NCI-H2107 (cell line): ENCODE results near the gene NAA25.
"Not testable (repeated sequence)": the region's sequence is repeated elsewhere in the genome, so short reads cannot be mapped to it uniquely, and the experiment has no call there.

Source experiments
- DNase-seq: peaks from one replicate; lab custom pipeline; 2025; lab: John Stamatoyannopoulos, UW

NAA25 gene

GRCh38 chr12:112116232-112117060 is 7.9 kb upstream of the NAA25 start:
- DNase-seq: peak; percentile 77

GRCh38 chr12:112115259-112116045 is 6.9 kb upstream of the NAA25 start:
- no peak for DNase-seq

- no peak for DNase-seq
Measured at GRCh38 chr12:112112409-112113133, 4.0 kb upstream of the NAA25 start.

- DNase-seq: no peak
Measured at GRCh38 chr12:112111931-112112330, 3.3 kb upstream of the NAA25 start.

GRCh38 chr12:112110787-112111662 is 2.4 kb upstream of the NAA25 start:
- not testable (repeated sequence) for DNase-seq

- DNase-seq: no peak
Measured at GRCh38 chr12:112107306-112108201, 1.0 kb downstream of the NAA25 start.

- no peak for DNase-seq
Measured at GRCh38 chr12:112105891-112106290, 2.7 kb downstream of the NAA25 start.

GRCh38 chr12:112103758-112104503 is 4.7 kb downstream of the NAA25 start:
- no peak for DNase-seq

- DNase-seq: not testable (repeated sequence)
Measured at GRCh38 chr12:112102746-112103145, 5.8 kb downstream of the NAA25 start.

- DNase-seq: no peak
Measured at GRCh38 chr12:112102127-112102526, 6.5 kb downstream of the NAA25 start.

GRCh38 chr12:112100500-112100899 is 8.1 kb downstream of the NAA25 start:
- DNase-seq: not testable (repeated sequence)

GRCh38 chr12:112097641-112098040 is 10.9 kb downstream of the NAA25 start:
- no peak for DNase-seq

GRCh38 chr12:112096667-112097066 is 11.9 kb downstream of the NAA25 start:
- no peak for DNase-seq

- DNase-seq: no peak
Measured at GRCh38 chr12:112096070-112096469, 12.5 kb downstream of the NAA25 start.

GRCh38 chr12:112091563-112091962 is 17.0 kb downstream of the NAA25 start:
- DNase-seq: no peak

- DNase-seq: no peak
Measured at GRCh38 chr12:112087851-112088250, 20.7 kb downstream of the NAA25 start.

- DNase-seq: no peak
Measured at GRCh38 chr12:112087055-112087850, 21.3 kb downstream of the NAA25 start.

GRCh38 chr12:112066566-112066965 is 42.0 kb downstream of the NAA25 start:
- DNase-seq: no peak

GRCh38 chr12:112063273-112063672 is 45.3 kb downstream of the NAA25 start:
- DNase-seq: no peak
